ENCODE measurements around the gene RAD9A.
"Not testable (repeated sequence)": the region's sequence is repeated elsewhere in the genome, so short reads cannot be mapped to it uniquely, and the experiment has no call there.

RAD9A gene

GRCh38 chr11:67397536-67397935 lies 5.8 kb downstream of the RAD9A start:
- DNase-seq: no peak

GRCh38 chr11:67397986-67398660 lies 6.3 kb downstream of the RAD9A start:
- DNase-seq: no peak

- DNase-seq: no peak
These were observed 7.1 kb downstream of the RAD9A start for GRCh38 chr11:67398661-67399563.

GRCh38 chr11:67400251-67400941 lies 8.6 kb downstream of the RAD9A start:
- no peak for DNase-seq

GRCh38 chr11:67400942-67401494 lies 9.2 kb downstream of the RAD9A start:
- no peak for DNase-seq

- peak; percentile 88 for DNase-seq
These were observed 9.9 kb downstream of the RAD9A start, which contains the start of gene PPP1CA for GRCh38 chr11:67401495-67402191. Gene PPP1CA (minus strand): TSS chr11:67401858. CDS start chr11:67401782, 76 bp downstream.

GRCh38 chr11:67402192-67402839 lies 10.5 kb downstream of the RAD9A start:
- DNase-seq: not testable (repeated sequence)

GRCh38 chr11:67403085-67403484 lies 11.3 kb downstream of the RAD9A start:
- DNase-seq: not testable (repeated sequence)

GRCh38 chr11:67404515-67405195 lies 12.9 kb downstream of the RAD9A start:
- no peak for DNase-seq

- no peak for DNase-seq
These were observed 13.4 kb downstream of the RAD9A start for GRCh38 chr11:67405196-67405567.

GRCh38 chr11:67405688-67406339 lies 14.0 kb downstream of the RAD9A start:
- no peak for DNase-seq

GRCh38 chr11:67406420-67406968 lies 14.7 kb downstream of the RAD9A start:
- DNase-seq: no peak

- peak; percentile 19 for DNase-seq
These were observed 15.3 kb downstream of the RAD9A start for GRCh38 chr11:67406969-67407687.

GRCh38 chr11:67407688-67408163 lies 15.9 kb downstream of the RAD9A start:
- DNase-seq: no peak

- DNase-seq: no peak
These were observed 16.8 kb downstream of the RAD9A start for GRCh38 chr11:67408437-67409200.

GRCh38 chr11:67409261-67409666 lies 17.5 kb downstream of the RAD9A start:
- peak; percentile 46 for DNase-seq

- no peak for DNase-seq
These were observed 18.1 kb downstream of the RAD9A start for GRCh38 chr11:67409781-67410368.

GRCh38 chr11:67410369-67410831 lies 18.6 kb downstream of the RAD9A start:
- DNase-seq: no peak

Measured in effector CD8-positive, alpha-beta T cell (primary cell).